ENCODE measurements around the gene CREBRF. TPM values are rescaled to one million over a fixed set of nuclear protein-coding genes. Genes with fewer than 3 reads are reported as not detected.
"Not testable (repeated sequence)": the region's sequence is repeated elsewhere in the genome, so short reads cannot be mapped to it uniquely, and the experiment has no call there.

Gene CREBRF
- total RNA-seq, 2 experiments from 2014 or later = 24.2 to 25.4 TPM

DNA sequence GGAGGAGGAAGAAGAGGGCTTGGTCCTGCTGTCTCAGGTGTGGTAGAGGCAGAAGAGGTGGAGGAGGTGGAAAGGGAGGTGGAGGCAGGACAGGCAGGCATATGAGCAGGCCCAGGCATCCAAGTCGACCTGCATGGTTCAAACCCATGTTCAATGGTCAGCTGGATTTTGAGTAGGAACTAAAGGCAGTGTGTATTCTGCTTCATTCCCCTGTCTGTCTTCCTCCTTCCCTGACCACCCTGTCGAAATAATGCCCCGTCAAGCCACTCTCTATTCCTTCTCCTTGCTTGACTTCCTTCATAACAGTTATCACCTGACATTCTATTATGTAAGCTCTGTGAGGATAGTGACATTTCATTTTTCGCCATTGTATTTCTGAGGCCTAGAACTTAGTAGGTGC lies 37.8 kb upstream of the CREBRF start:
- H3K4me3 Mint-ChIP-seq = no peak overlapping the region
- CTCF ChIA-PET = interaction anchor here (0.6 kb wide), 1 partner anchor 10 kb away, joined by 6 read pairs; no protein-coding TSS in a partner anchor
- peaks cover 19% of the 10 kb centered on the region for H3K4me1 Mint-ChIP-seq
- DNase-seq = no peak
- POLR2A ChIA-PET = interaction anchor here (1.2 kb wide), 2 partner anchors 34 to 126 kb away, joined by 3 to 6 read pairs; partner anchors contain the start of genes ATP6V0E1 and BNIP1
- no peaks in the 10 kb centered on the region for H3K27me3 Mint-ChIP-seq
- H3K36me3 Mint-ChIP-seq (ENCODE audit: low read depth) = peaks cover 36% of the 10 kb centered on the region
- no peak overlapping the region for H3K27ac Mint-ChIP-seq
- no peaks in the 10 kb centered on the region for H3K9me3 Mint-ChIP-seq

DNA sequence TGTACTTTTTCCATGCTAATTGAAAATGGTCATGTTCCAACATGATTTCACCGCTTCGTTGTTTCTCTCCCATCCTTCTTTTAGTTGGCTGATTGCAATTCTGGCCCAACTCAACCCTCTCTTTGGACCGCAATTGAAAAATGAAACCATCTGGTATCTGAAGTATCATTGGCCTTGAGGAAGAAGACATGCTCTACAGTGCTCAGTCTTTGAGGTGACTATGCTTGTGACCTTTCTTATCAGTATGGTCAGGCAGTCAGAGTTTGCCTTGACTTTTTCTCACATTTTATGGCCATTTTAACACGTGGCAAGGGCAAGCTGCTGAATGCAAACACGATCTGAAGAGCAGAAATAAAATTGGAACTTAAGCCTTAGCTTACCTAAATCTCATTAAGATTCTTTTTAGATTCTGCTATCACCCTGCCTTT lies 36.0 kb upstream of the CREBRF start:
- no peak for DNase-seq
- Mint-ChIP-seq H3K27me3 (no peaks in the 10 kb centered on the region), H3K4me1 (peaks cover 16% of the 10 kb centered on the region), H3K9me3 (peaks cover 2% of the 10 kb centered on the region), H3K36me3 (ENCODE audit: low read depth) (peaks cover 39% of the 10 kb centered on the region), H3K27ac (no peak overlapping the region), H3K4me3 (no peak overlapping the region)
- ChIA-PET CTCF (no interaction called here), POLR2A (interaction anchor here (1.6 kb wide), 1 partner anchor 15 kb away, joined by 3 read pairs; no protein-coding TSS in a partner anchor)

DNA sequence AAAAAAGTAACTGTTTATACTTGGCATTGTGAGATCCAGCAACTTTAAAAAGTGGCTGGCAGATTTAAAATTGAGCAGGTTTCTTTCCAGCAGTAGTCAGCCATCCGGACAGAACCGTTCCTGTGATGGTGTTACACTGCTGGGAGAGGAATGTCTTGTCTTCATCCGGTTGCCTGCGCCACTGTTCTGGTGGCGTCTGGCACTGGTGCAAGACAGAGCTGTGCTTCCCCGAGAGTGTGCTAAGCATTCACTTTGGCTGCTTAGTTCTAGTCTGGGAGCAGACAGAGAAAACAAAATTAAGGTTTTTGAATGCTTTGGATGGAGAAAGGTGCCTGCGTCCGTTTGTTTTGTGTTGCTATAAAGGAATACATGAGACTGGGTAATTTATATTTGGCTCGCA lies 35.5 kb upstream of the CREBRF start:
- ChIA-PET CTCF (no interaction called here), POLR2A (interaction anchor here (1.6 kb wide), 1 partner anchor 15 kb away, joined by 3 read pairs; no protein-coding TSS in a partner anchor)
- Mint-ChIP-seq H3K27me3 (no peaks in the 10 kb centered on the region), H3K4me3 (no peak overlapping the region), H3K4me1 (peaks cover 16% of the 10 kb centered on the region), H3K36me3 (ENCODE audit: low read depth) (peaks cover 39% of the 10 kb centered on the region), H3K27ac (no peak overlapping the region), H3K9me3 (peaks cover 2% of the 10 kb centered on the region)
- no peak for DNase-seq

DNA sequence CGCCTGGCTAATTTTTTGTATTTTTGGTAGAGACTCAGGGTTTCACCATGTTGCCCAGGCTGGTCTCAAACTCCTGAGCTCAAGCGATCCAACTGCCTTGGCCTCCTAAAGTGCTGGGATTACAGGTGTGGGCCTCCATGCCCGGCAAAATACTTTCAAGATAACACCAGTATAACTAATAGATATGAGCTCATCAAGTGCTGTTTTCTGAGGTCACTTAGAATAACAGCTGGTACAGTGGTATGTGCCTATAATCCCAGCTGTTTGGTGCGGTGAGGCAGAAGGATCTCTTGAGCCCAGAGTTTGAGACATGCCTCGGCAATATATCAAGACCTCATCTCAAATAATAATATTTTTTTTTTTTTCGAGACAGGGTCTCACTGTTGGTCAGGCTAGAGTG lies 30.5 kb upstream of the CREBRF start:
- ChIA-PET CTCF (interaction anchor here (1.0 kb wide), 1 partner anchor 9 kb away, joined by 3 read pairs; no protein-coding TSS in a partner anchor), POLR2A (interaction anchor here (1.0 kb wide), 1 partner anchor 42 kb away, joined by 3 read pairs; the partner anchor contains the start of gene ATP6V0E1)
- Mint-ChIP-seq H3K4me3 (no peak overlapping the region), H3K27me3 (no peaks in the 10 kb centered on the region), H3K36me3 (ENCODE audit: low read depth) (peaks cover 27% of the 10 kb centered on the region), H3K9me3 (peaks cover 2% of the 10 kb centered on the region), H3K4me1 (peaks cover 2% of the 10 kb centered on the region), H3K27ac (no peak overlapping the region)
- no peak for DNase-seq

DNA sequence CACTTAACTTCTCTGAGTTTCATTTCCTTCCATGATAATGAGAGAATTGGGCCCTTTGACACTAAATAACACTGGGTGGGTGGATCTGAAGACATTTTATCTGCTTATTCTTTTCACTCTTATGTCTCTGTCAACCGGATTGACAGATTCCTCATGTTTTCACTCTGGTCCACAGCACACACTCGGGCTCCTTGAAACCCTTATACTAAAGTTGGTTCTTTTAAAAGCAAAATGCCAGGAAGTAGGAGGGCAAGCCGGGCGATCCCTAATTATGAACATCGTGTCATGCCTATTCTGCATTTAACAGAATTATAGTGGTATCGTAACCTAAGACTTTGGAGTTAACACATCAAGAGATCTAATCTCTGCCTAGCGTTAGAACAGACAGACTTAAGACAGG lies 28.2 kb upstream of the CREBRF start:
- no peaks in the 10 kb centered on the region for H3K27me3 Mint-ChIP-seq
- no peak for DNase-seq
- H3K4me1 Mint-ChIP-seq = peaks cover 2% of the 10 kb centered on the region
- peaks cover 10% of the 10 kb centered on the region for H3K36me3 Mint-ChIP-seq (ENCODE audit: low read depth)
- H3K4me3 Mint-ChIP-seq = no peak overlapping the region
- peaks cover 2% of the 10 kb centered on the region for H3K9me3 Mint-ChIP-seq
- ChIA-PET POLR2A (no interaction called here), CTCF (no interaction called here)
- H3K27ac Mint-ChIP-seq = peak overlapping the region; percentile 4

DNA sequence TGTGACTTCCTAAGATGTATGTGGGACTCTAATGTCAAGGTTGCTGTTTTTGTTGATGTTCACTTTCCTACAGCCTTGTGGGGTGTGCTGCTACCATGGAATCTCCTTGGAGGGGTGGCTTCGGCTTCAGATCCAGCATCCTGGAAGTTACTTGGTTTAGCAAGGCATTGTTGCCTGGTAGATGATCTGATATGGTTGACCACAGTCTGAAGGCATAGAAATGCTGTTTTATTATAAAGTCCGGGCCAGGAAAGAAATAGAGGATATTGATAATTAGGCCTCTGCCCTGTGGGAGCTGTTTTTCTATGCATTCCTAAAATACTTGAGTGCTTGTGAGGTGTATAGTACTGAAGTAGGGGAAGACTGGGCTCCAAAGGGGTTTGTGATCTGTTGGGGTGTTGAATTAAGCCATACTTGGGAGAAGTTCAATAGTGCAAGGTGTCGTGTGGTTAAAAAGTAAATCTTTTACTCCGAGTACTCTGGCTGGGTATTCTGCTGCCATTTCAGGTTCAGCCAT lies 27.3 kb upstream of the CREBRF start:
- Mint-ChIP-seq H3K9me3 (peaks cover 2% of the 10 kb centered on the region), H3K27ac (no peak overlapping the region), H3K4me3 (no peak overlapping the region), H3K4me1 (peaks cover 9% of the 10 kb centered on the region), H3K36me3 (ENCODE audit: low read depth) (peaks cover 8% of the 10 kb centered on the region), H3K27me3 (no peaks in the 10 kb centered on the region)
- POLR2A ChIA-PET = interaction anchor here (0.6 to 1.2 kb wide), 3 partner anchors 19 to 45 kb away, joined by 4 to 7 read pairs (median 5); partner anchors contain the start of gene ATP6V0E1
- CTCF ChIA-PET = interaction anchor here (0.6 to 1.1 kb wide), 2 partner anchors 32 to 116 kb away, joined by 3 read pairs; partner anchors contain the start of gene BNIP1
- DNase-seq = no peak

DNA sequence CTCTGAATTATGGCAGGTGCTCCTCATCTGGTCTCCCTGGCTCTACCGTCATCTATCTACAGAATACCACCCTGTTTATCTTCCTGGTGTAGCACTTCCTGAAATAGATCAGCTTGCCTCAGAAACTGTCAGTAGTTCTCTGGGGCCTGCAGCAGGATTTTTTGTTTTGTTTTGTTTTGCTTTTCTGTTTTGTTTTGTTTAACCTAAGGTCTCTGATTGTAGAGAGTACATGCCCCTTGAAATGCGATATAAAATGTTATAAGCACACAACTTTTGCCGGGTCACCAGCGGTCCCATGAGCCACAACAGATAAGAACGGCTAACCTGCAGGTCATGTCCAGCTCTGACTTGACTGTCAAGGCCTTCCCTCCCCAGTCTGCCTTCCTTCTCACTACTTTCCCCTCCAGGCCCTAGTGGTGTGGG lies 26.6 kb upstream of the CREBRF start:
- Mint-ChIP-seq H3K4me1 (peaks cover 13% of the 10 kb centered on the region), H3K4me3 (no peak overlapping the region), H3K36me3 (ENCODE audit: low read depth) (peaks cover 10% of the 10 kb centered on the region), H3K27ac (no peak overlapping the region), H3K9me3 (no peaks in the 10 kb centered on the region), H3K27me3 (no peaks in the 10 kb centered on the region)
- ChIA-PET CTCF (interaction anchor here (0.6 to 1.1 kb wide), 3 partner anchors 31 to 115 kb away, joined by 3 read pairs; partner anchors contain the start of gene BNIP1), POLR2A (interaction anchor here (0.6 to 1.2 kb wide), 3 partner anchors 18 to 46 kb away, joined by 4 to 7 read pairs (median 5); partner anchors contain the start of gene ATP6V0E1)
- DNase-seq = no peak

DNA sequence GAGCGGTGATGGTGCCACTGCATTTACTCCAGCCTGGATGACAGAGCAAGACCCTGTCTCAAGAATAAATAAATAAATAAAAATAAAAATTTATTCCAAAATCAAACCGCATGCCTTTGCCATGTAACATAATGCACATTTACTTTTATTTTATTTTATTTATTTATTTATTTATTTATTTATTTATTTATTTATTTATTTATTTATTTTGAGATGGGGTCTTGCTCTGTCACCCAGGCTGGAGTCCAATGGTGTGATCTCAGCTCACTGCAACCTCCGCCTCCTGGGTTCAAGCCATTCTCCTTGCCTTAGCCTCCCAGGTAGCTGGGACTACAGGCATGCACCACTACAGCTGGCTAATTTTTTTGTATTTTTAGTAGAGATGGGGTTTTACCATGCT lies 24.1 kb upstream of the CREBRF start:
- POLR2A ChIA-PET, DNase-seq, H3K4me3 Mint-ChIP-seq, H3K27me3 Mint-ChIP-seq, H3K27ac Mint-ChIP-seq, H3K9me3 Mint-ChIP-seq: not testable (repeated sequence)
- CTCF ChIA-PET = interaction anchor here (1.2 kb wide), 1 partner anchor 113 kb away, joined by 4 read pairs; no protein-coding TSS in a partner anchor
- peaks cover 38% of the 10 kb centered on the region for H3K4me1 Mint-ChIP-seq
- peaks cover 29% of the 10 kb centered on the region for H3K36me3 Mint-ChIP-seq (ENCODE audit: low read depth)

DNA sequence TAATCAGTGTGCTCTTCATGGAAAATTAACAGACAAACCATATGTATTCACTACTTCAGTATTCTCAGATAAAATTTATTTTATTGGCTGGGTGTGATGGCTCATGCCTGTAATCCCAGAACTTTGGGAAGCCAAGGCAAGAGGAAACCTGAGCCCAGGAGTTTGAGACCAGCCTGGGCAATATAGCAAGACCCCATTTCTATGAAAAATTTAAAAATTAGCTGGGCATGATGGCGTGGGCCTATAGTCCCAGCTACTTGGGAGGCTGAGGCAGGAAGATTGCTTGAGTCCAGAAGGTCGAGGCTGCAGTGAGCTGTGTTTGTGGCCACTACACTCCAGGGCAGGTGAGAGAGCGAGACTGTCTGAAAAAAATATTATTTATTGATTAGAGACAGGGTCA lies 23.4 kb upstream of the CREBRF start:
- Mint-ChIP-seq H3K4me3 (no peak overlapping the region), H3K36me3 (ENCODE audit: low read depth) (peaks cover 30% of the 10 kb centered on the region), H3K27me3 (no peaks in the 10 kb centered on the region), H3K27ac (no peak overlapping the region), H3K4me1 (peaks cover 40% of the 10 kb centered on the region), H3K9me3 (no peaks in the 10 kb centered on the region)
- DNase-seq = no peak
- ChIA-PET CTCF (interaction anchor here (1.2 kb wide), 1 partner anchor 45 kb away, joined by 3 read pairs; no protein-coding TSS in a partner anchor), POLR2A (interaction anchor here (1.0 kb wide), 1 partner anchor 49 kb away, joined by 3 read pairs; the partner anchor contains the start of gene ATP6V0E1)

DNA sequence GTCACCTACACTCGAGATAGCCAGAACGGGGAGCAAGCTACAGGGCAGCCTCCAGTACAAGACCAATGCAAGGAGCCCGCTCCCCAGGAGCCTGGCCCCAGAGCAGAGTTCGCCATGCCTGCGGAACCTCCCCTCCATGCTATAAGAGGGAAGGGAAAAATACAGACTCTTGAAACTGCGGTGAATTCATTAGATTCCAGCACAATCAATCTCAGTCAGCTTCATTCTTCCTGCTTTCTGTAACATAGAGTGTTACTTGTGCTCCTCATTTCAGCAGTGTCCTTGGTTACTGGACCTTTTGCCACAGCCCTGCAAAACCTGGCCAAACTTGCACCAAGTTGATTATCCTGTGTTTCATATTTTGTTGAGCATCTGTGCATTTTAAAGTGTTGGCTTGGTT lies 22.2 kb upstream of the CREBRF start:
- H3K36me3 Mint-ChIP-seq (ENCODE audit: low read depth) = peaks cover 30% of the 10 kb centered on the region
- no peak overlapping the region for H3K4me3 Mint-ChIP-seq
- no peak for DNase-seq
- no peaks in the 10 kb centered on the region for H3K9me3 Mint-ChIP-seq
- H3K27me3 Mint-ChIP-seq = no peaks in the 10 kb centered on the region
- peak overlapping the region; percentile 96 for H3K27ac Mint-ChIP-seq
- POLR2A ChIA-PET = interaction anchor here (0.8 to 2.1 kb wide), 4 partner anchors 21 to 50 kb away, joined by 3 to 5 read pairs (median 4); partner anchors contain the start of gene ATP6V0E1
- peaks cover 43% of the 10 kb centered on the region for H3K4me1 Mint-ChIP-seq
- CTCF ChIA-PET = interaction anchor here (1.2 kb wide), 1 partner anchor 46 kb away, joined by 3 read pairs; no protein-coding TSS in a partner anchor

DNA sequence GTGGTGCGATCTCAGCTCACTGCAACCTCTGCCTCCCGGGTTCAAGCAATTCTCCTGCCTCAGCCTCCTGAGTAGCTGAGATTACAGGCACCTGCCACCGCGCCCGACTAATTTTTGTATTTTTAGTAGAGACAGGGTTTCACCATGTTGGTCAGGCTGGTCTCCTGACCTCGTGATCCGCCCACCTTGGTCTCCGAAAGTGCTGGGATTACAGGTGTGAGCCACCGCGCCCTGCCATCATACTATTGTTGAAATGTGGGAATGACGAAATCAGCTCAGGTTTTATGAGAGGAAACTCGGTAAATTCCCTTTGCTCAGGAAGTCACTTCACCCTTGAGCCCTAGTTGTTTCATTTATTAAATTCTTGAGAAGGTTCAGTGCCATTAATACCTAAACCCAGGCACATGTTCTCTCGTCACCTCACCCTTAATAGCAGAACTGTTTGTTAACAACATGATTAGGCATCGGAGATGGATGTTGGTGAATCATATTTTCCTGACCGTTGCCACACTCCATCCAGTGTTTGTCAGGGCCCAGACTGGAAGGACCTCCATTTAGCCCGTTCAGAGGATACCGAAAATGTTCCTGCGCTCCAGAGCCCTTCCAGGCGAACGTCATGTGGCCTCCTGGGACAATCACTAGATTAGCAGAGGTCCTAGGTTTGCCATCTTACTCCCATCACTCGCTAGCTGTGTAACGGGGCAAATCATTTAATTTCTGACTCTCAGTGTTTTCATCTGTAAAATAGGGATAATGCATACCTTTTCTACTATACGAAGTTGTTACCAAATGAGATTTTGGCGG lies 20.0 kb upstream of the CREBRF start:
- POLR2A ChIA-PET = interaction anchor here (1.2 to 2.7 kb wide), 9 partner anchors 9 to 265 kb away, joined by 3 to 48 read pairs (median 8); partner anchors contain the start of genes ATP6V0E1, BNIP1, DUSP1 and RPL26L1
- DNase-seq = peak; percentile 20
- Mint-ChIP-seq H3K9me3 (no peaks in the 10 kb centered on the region), H3K4me3 (peak overlapping the region; percentile 71), H3K27ac (peak overlapping the region; percentile 96), H3K27me3 (no peaks in the 10 kb centered on the region), H3K4me1 (peaks cover 51% of the 10 kb centered on the region), H3K36me3 (ENCODE audit: low read depth) (peaks cover 33% of the 10 kb centered on the region)
- CTCF ChIA-PET = interaction anchor here (1.3 to 2.0 kb wide), 5 partner anchors 21 to 109 kb away, joined by 3 to 14 read pairs (median 6); partner anchors contain the start of genes ATP6V0E1 and BNIP1

DNA sequence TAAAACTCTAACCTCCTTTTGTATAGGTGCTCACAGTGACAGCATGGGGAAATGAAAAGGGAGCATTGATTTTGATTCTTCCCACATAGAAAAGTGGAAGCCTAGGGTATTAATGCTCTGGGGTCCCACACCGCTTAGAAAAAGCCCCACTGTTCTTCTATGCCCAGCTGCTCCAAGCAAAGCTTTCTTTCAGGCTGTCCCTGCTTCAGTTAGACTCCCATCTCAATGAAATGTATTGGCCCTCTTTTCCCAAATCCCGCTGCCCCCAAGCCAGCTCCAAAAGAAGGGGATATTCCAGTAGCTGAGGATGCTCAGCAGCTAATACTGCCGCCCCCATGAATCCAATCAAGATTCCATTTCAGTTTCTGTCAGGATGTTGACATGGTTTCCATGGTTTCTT lies 17.0 kb upstream of the CREBRF start:
- H3K27ac Mint-ChIP-seq = no peak overlapping the region

More for the DNA sequence above, 17.0 kb upstream of the CREBRF start:
- H3K4me1 Mint-ChIP-seq = peaks cover 41% of the 10 kb centered on the region
- H3K36me3 Mint-ChIP-seq (ENCODE audit: low read depth) = peaks cover 26% of the 10 kb centered on the region
- ChIA-PET CTCF (interaction anchor here (1.1 kb wide), 1 partner anchor 16 kb away, joined by 3 read pairs; no protein-coding TSS in a partner anchor), POLR2A (interaction anchor here (1.2 to 2.4 kb wide), 2 partner anchors 16 to 55 kb away, joined by 3 to 8 read pairs; partner anchors contain the start of gene ATP6V0E1)
- H3K4me3 Mint-ChIP-seq = no peak overlapping the region
- no peak for DNase-seq
- no peaks in the 10 kb centered on the region for H3K27me3 Mint-ChIP-seq
- H3K9me3 Mint-ChIP-seq = no peaks in the 10 kb centered on the region

Data from activated CD4-positive, alpha-beta memory T cell treated with anti-CD3 and anti-CD28 coated beads, Interleukin-2, amount 10 ng/mL, durations not matched to agents 7 days and 5 days (primary cell).